MCF 10A (cell line): ENCODE data around the gene TMPRSS15. TPM values are rescaled to one million over a fixed set of nuclear protein-coding genes. Genes with fewer than 3 reads are reported as not detected.

Source experiments
- BruUV-seq: library from RNA; stranded (reverse); fragments of 400-500 nt; replicated peaks from 2 replicates; lab custom pipeline; 2021; lab: Mats Ljungman, UMichigan
- CTCF ChIA-PET: fragments of 300-600 bp; sonication (Branson Sonifier 250); formaldehyde crosslinking; extraction: SDS; loops from one replicate; lab custom pipeline; 2021; ENCODE audit warnings: antibody characterized with exemption, inconsistent platforms; lab: Yijun Ruan, JAX
- POLR2A ChIA-PET: fragments of 300-600, 350-650 bp; sonication (Branson Sonifier 250); formaldehyde crosslinking; extraction: SDS; loops from one replicate; lab custom pipeline; 2020; ENCODE audit warnings: antibody characterized with exemption, inconsistent platforms; lab: Yijun Ruan, JAX
- DNase-seq: peaks from one replicate; pipeline ENCODE4 v3.0.0-alpha.2; 2018; ENCODE audit not compliant: unreplicated experiment
- H3K27ac Mint-ChIP-seq: one replicate; pipeline ENCODE4 v1.8.0; 2022; ENCODE audit warnings: mild to moderate bottlenecking, low read depth, mixed read lengths; ENCODE audit not compliant: unreplicated experiment
- H3K27me3 Mint-ChIP-seq: one replicate; pipeline ENCODE4 v1.8.0; 2022; ENCODE audit warnings: mixed read lengths; ENCODE audit not compliant: insufficient read depth, unreplicated experiment
- H3K36me3 Mint-ChIP-seq: one replicate; pipeline ENCODE4 v1.8.0; 2022; ENCODE audit warnings: mild to moderate bottlenecking, moderate library complexity, mixed read lengths; ENCODE audit not compliant: insufficient read depth, unreplicated experiment
- H3K4me1 Mint-ChIP-seq: one replicate; pipeline ENCODE4 v1.8.0; 2022; ENCODE audit warnings: mixed read lengths; ENCODE audit not compliant: insufficient read depth, unreplicated experiment
- H3K4me3 Mint-ChIP-seq: one replicate; pipeline ENCODE4 v1.8.0; 2022; ENCODE audit warnings: mild to moderate bottlenecking, moderate library complexity, mixed read lengths; ENCODE audit not compliant: unreplicated experiment
- H3K9me3 Mint-ChIP-seq: one replicate; pipeline ENCODE4 v1.8.0; 2022; ENCODE audit warnings: mixed read lengths; ENCODE audit not compliant: unreplicated experiment
- intact Hi-C: fragments of 100-400 bp; cut with micrococcal nuclease; formaldehyde crosslinking; loops from 2 replicates; pipeline ENCODE4 v1.14.1; 2022
- total RNA-seq: library from RNA; stranded (reverse); gene quantifications from 2 replicates; pipeline ENCODE4 v1.2.3, GENCODE V29; 2022
- TF ChIP-seq, protein P1 (sequence below): fragments of 200-600 bp; IDR thresholded peaks from one replicate; pipeline ENCODE4 v1.8.0; 2022; ENCODE audit warnings: antibody characterized with exemption, mild to moderate bottlenecking; ENCODE audit not compliant: unreplicated experiment

Gene TMPRSS15
- total RNA-seq, 1 experiment from 2014 or later = 3.6 TPM

GRCh38 chr21:18417141-18417790, 13.7 kb upstream of the TMPRSS15 start:
- Mint-ChIP-seq H3K27ac (no peak overlapping the region), H3K9me3 (peaks cover 7% of the 10 kb centered on the region), H3K36me3 (no peaks in the 10 kb centered on the region), H3K4me1 (peaks cover 13% of the 10 kb centered on the region), H3K27me3 (no peaks in the 10 kb centered on the region), H3K4me3 (no peak overlapping the region)
- TF ChIP-seq, protein P1, sequence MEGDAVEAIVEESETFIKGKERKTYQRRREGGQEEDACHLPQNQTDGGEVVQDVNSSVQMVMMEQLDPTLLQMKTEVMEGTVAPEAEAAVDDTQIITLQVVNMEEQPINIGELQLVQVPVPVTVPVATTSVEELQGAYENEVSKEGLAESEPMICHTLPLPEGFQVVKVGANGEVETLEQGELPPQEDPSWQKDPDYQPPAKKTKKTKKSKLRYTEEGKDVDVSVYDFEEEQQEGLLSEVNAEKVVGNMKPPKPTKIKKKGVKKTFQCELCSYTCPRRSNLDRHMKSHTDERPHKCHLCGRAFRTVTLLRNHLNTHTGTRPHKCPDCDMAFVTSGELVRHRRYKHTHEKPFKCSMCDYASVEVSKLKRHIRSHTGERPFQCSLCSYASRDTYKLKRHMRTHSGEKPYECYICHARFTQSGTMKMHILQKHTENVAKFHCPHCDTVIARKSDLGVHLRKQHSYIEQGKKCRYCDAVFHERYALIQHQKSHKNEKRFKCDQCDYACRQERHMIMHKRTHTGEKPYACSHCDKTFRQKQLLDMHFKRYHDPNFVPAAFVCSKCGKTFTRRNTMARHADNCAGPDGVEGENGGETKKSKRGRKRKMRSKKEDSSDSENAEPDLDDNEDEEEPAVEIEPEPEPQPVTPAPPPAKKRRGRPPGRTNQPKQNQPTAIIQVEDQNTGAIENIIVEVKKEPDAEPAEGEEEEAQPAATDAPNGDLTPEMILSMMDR = no peak
- ChIA-PET POLR2A (no interaction called here), CTCF (interaction anchor here (1.3 kb wide), 1 partner anchor 39 kb away, joined by 3 read pairs; no protein-coding TSS in a partner anchor)
- intact Hi-C loops = no loop called here
- DNase-seq = no peak
- BruUV-seq = no TSS peak

DNA sequence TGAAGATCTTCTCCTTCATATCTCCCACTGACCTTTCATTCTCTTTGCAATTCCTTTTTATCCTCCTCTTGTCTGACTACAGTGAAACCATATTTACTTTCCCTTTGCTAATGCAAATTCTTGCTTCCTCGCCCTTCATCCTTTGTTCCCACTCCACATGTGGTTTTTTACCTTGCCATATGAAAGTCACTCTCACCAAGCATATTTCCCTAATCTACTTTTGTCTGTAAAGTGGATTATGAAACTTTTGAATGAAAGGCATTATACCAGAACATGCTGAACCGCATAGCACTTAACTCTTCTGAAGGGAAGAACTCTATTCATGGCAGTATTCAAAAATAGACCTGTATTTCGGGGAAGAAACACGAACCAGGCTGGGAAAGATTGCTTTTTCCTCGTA, 8.0 kb upstream of the TMPRSS15 start:
- H3K36me3 Mint-ChIP-seq = no peaks in the 10 kb centered on the region
- peaks cover 17% of the 10 kb centered on the region for H3K4me1 Mint-ChIP-seq
- no peak overlapping the region for H3K4me3 Mint-ChIP-seq
- intact Hi-C loops = no loop called here
- H3K27me3 Mint-ChIP-seq = peaks cover 13% of the 10 kb centered on the region
- ChIA-PET POLR2A (interaction anchor here (0.6 to 1.2 kb wide), 4 partner anchors 11 to 400 kb away, joined by 3 read pairs; no protein-coding TSS in a partner anchor), CTCF (no interaction called here)
- H3K9me3 Mint-ChIP-seq = peaks cover 7% of the 10 kb centered on the region
- TF ChIP-seq, protein P1 = no peak
- H3K27ac Mint-ChIP-seq = no peak overlapping the region
- DNase-seq = no peak
- BruUV-seq = no TSS peak

DNA sequence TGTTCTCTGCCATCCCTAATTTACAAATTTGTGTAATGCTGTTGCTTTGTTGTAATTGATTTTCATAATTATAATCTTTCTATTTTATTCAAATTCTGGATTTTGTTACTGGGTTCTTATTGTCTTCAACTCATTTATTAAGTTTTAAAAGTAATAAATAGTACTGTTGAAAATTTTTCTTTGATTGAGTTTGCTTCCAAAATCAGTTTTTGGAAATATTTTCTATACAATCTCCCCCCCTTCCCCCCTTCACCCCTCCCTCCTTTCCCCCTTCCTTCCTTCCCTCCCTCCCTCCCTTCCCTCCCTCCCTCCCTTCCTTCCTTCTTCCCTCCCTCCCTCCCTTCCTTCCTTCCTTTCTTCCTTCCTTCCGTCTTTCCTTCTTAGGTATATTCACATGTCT, 6.0 kb upstream of the TMPRSS15 start:
- Mint-ChIP-seq H3K9me3 (peaks cover 7% of the 10 kb centered on the region), H3K4me1 (peaks cover 15% of the 10 kb centered on the region), H3K27me3 (peaks cover 13% of the 10 kb centered on the region), H3K27ac (no peak overlapping the region), H3K4me3 (no peak overlapping the region), H3K36me3 (no peaks in the 10 kb centered on the region)
- intact Hi-C loops = no loop called here
- no peak for DNase-seq
- no TSS peak for BruUV-seq
- ChIA-PET POLR2A (no interaction called here), CTCF (no interaction called here)
- TF ChIP-seq, protein P1 = no peak

- POLR2A ChIA-PET = no interaction called here
- Mint-ChIP-seq H3K4me3 (no peak overlapping the region), H3K27me3 (no peaks in the 10 kb centered on the region), H3K4me1 (no peaks in the 10 kb centered on the region), H3K9me3 (peaks cover 8% of the 10 kb centered on the region), H3K27ac (no peak overlapping the region), H3K36me3 (no peaks in the 10 kb centered on the region)
- intact Hi-C loops = no loop called here
- TF ChIP-seq, protein P1 = no peak
- DNase-seq = no peak
- no TSS peak for BruUV-seq
- CTCF ChIA-PET = interaction anchor here (0.6 to 1.1 kb wide), 2 partner anchors 10 to 14 kb away, joined by 3 to 4 read pairs; no protein-coding TSS in a partner anchor
Observed at GRCh38 chr21:18398843-18399242, 4.7 kb downstream of the TMPRSS15 start.
